ENCODE results near the gene KIAA0040.
"Not testable (repeated sequence)": the region's sequence is repeated elsewhere in the genome, so short reads cannot be mapped to it uniquely, and the experiment has no call there.

KIAA0040 gene

DNA sequence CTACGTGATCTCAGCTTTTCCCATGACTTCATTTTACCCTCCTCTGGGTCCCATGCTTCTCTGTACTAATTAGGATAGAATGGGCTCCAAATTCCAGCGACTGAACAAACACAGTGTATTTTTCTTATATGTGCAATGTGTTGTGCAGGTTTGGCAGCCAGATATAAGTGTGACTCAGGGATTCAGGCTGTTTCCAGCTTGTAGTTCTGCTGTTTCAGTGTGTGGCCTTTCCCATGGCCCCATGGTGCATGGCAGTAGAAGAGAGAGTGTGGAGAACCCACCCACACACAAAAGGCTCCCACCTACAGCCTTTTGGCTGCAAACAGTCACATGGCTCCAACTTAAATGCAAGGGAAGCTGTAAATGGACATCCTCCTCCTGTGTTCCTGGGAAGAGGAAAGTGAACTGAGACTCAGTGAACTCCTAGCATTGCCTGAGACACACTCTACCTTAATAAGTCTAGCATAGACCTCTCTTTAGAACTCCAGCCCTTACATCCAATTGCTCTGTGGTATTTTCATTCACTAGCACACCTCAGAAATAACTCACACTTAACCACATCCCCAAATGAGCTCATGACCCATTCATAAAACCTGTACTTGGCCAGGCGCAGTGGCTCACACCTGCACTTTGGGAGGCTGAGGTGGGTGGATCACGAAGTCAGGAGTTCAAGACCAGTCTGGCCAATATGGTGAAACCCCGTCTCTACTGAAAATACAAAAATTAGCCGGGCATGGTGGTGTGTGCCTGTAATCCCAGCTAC, 58.7 kb downstream of the KIAA0040 start:
- DNase-seq: no peak

DNA sequence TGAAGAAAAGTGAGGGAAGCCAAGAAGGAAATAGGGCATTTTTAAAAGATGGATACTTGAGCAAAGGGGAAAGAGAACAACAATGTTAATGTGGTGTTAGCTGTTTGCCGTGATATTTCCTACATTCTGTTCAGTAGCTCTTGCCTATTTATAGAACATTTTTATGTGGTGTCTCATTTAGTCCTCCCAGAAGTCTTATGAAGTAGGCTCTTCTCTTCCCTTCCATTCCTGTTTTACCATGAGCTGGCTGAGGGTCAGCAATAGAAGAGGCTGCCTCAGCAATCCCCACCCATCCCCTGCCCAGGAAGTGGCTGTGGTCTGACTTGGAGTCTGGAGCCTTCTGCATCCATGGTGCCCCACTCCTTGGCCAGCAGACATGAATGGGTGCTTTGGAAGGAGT, 60.1 kb downstream of the KIAA0040 start:
- no peak for DNase-seq

DNA sequence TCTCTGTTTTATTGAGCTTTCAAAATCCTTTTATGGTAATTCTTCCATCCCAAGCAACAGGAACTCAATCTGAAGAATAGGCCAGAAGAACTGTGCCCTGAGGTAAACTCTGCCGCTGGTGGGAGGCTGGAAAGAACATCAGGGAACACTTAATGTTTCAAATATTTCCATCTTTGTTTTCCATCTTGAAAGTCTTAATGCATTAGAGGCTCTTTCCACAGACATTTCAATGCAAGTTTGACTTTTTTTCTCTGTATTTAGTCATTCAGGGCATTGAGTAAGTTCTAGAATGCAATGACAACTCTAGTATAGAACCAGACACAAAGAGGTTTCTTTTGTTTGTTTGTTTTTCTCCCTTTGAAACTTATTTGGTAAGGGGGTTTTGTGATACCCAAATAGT, 61.5 kb downstream of the KIAA0040 start:
- DNase-seq: no peak

DNA sequence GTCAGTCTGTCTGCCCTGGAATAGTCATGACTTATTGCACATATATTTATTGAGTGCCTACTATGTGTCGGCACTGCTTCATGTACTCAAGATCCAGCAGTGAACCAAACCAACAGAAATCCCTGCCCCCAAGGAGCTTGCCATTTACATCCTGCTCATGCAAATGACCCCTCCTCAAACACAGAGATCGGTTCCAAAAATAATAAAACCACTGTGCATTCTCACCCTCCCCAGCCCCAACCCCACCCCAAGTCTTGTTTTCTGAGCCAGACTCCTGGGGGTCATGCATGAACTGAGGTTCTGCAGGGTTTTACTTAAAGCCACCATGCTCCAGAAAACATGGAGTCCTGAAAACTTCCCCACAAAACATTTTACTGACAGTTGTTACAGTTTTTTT, 61.9 kb downstream of the KIAA0040 start:
- no peak for DNase-seq

DNA sequence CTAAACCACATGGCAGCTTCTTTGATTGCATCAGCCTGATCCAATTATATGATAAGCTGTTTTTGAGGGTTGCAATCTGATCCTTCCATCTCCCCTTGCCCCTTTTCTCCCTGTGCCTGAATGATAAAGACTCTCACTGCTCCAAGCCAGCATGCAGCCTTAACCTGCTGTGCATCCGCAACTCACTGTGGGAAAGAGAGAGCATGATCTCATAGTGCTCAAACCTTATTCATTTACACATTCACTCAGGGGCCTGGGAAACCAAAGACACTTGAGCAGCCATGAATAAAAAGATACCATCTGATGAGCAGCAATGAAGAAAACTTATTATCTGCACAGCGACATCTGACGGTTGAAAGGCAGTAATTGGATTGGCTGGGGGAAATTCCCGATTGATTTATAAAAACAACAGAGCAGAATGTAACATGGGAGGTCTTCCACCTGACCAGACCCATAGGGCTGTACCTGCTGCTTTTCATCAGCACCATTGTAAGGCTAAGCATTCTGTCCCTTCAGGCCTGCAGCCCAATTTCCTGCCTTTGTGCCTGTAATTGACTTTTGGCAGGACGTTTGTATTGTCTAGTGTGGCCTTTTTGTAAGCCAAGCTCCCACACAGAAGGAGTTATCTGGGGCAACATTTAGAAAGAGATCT, 62.5 kb downstream of the KIAA0040 start:
- DNase-seq: no peak

DNA sequence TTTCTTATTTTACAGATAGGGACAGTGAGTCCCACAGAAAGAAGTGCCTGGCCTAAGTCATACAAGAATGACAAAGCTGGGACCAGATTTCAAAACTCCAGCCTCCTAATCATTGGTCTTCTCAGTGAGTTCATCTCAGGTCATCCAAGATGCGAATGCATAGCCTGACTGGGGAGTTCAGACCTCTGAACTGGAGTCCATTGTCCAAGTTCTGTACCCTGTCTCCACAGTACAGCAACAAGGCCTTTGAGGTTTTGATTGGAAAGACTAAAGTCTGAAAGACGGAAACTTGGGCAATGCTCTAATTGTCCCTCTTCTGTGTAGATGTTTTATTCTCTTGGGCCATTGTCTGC, 63.0 kb downstream of the KIAA0040 start:
- DNase-seq: no peak

DNA sequence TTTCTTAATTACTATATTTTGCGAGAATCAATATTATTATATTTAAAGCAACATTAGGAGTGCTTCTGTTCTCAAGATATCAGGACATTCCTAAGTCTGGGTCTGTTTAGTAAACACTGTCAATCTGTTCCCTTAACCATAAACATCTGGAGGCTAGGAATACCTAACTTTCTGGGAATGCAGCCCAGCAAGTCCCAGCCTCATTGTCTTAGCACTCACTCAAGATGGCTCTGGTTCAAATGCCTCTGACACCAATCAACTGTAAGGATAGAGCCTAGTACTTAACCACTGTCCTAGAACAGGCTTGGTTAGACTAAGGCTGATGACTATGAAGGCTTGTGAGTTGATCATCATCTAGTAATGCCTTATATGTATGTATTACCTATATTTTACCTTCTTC, 63.4 kb downstream of the KIAA0040 start:
- DNase-seq: no peak

DNA sequence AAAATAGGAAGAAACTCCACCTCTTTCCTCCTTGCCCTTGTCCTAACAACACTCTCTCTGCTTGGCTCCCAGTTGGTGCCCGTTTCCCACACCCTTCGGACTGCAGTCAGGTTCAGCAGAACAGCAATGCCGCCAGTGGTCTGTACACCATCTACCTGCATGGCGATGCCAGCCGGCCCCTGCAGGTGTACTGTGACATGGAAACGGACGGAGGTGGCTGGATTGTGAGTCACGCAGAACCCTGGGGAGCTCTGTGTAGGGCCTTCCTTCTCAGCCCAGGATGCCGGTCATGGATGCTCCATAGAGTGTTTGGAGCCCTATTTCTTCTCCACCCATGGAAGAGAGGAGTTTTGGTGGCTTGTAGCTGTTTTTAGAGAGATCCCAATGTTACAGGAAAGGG, 64.1 kb downstream of the KIAA0040 start:
- DNase-seq: no peak

DNA sequence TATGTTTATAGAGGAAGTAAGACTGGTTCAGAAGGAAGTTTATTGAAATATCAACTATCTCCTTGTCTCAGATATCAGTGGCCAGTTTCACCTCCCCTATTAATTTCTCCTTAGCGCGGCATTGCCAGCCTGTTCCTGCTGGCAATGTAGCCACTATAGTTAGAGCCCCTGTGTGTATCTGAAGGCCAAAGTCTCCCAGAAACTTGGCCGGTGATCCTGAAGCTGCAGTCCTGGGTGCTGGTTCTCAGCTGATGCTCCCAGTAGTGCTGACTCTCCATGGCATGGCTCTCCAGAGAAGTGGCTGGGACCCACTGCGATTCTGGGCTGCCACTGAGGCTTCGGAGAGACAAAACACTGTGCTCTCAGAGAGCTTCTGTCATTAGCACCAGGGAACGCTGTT, 65.0 kb downstream of the KIAA0040 start:
- no peak for DNase-seq

DNA sequence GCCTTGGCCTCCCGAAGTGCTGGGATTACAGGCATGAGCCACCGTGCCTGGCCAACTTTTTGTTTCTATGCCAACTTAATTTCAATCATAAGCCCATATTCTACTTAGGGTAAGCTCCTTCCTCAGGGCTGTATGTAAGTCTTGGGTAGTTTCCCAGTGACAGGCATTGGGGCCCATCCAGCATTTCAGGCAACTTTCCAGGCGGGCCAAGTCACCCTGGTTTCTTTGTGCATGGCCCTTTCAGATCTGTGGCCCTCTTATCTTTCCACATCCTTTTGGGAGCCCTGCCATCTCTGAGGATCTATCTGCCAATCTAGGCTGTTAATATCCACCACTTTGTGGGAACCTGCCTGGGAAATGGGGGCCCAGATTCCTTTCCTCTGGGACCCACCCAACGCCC, 66.2 kb downstream of the KIAA0040 start:
- no peak for DNase-seq

DNA sequence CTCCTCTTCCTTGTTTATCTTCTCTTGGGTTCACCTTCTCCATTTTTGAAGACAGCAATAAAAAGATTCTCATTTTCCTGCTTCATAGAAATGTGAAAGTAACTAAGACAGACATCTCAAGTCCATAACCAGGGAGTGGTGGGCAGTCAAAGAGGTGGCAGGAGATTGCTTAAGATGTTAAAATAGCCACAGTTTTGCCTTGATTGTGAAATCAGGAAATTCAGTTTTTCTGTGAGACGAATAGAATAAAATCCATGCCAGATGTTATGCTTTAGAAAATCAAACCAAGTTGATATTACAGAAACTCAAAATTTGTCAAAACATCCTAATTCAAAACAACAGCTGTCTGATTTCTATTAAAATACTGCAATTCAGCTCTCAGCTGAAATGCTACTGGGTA, 67.7 kb downstream of the KIAA0040 start:
- no peak for DNase-seq

DNA sequence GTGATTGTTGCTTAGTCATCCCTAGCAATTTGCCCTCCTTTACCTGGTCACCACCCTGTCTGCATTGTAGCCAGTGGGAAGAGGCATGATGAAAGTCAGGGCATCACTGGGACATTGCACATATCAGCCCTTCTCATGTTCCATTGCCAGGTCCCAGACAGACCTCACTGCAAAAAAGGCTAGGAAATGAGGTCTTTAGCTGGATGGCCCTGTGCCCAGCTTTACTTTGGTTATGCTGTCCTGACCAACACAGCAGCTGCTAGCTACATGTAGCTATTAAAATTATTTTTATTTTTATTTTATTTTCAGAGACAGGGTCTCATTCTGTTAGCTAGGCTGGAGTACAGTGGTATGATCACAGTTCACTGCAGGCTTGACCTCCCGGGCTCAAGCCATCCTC, 72.1 kb downstream of the KIAA0040 start:
- DNase-seq: no peak

DNA sequence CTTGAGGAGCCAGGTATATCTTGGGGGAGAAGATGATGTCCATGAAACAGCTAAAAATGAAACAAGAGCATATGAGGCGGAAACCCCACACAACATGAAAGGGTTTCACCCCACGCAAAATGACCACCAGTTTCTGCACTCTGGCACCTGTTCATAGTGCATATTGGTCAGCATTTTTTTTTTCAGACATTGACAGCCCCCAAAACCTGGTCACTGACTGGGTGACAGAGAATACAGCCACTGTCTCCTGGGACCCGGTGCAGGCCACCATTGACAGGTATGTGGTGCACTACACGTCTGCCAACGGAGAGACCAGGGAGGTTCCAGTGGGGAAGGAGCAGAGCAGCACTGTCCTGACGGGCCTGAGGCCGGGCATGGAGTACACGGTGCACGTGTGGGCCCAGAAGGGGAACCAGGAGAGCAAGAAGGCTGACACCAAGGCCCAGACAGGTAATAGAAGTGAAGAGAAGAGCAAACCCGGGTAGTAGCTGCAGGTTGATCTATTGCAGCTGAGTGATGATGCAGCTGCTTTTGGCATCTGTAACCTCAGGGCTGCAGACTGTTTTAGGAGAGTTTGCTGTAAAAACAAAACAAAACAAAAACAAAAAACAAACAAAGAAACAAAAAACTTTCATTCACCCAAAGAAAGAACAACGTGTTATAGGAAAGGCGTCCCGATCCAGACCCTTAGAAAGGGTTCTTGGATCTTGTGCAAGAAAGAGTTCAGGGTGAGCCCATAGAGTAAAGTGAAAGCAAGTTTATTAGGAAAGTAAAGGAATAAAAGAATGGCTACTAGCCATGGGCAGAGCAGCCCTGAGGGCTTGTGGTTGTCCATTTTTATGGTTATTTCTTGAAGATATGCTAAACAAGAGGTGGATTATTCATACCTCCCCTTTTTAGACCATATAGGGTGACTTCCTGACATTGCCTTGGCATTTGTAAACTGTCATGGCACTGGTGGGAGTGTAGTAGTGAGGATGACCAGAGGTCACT, 73.9 kb downstream of the KIAA0040 start:
- DNase-seq: no peak

DNA sequence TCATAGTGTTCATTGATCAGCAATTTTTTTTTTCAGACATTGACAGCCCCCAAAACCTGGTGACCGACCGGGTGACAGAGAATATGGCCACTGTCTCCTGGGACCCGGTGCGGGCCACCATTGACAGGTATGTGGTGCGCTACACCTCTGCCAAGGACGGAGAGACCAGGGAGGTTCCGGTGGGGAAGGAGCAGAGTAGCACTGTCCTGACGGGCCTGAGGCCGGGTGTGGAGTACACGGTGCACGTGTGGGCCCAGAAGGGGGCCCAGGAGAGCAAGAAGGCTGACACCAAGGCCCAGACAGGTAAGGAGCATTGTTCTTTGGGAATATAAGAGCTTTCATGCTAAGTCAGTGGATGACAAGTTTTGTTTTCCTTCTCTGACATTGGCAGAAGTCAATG, 75.7 kb downstream of the KIAA0040 start:
- DNase-seq: no peak

DNA sequence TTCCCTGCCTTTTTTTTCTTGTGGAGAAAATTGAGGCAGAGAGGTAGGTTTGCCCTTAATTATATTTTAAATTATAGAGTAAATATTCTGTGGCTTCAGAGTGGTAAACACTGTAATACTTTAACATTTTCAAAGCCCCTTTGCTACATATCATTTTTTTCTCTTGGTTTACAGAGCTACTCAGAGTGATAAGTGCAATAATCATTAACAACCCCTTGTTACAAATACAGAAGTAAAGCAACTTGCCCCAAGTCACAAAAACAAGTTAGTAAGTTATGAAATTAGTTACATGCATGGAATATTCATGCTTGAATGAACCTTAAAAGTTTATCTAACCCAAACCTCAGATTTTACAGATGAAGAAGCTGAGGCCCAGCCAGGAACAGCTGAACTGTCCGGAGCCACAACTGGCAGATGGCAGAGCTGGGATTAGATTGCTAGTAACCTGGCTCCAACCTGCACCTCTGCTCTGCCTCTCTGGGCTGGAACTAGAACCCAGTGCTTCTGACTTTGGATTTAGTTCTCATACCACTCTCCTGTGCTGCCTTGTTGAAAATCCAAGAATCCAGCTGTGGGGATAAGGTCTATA, 76.3 kb downstream of the KIAA0040 start:
- DNase-seq: no peak

DNA sequence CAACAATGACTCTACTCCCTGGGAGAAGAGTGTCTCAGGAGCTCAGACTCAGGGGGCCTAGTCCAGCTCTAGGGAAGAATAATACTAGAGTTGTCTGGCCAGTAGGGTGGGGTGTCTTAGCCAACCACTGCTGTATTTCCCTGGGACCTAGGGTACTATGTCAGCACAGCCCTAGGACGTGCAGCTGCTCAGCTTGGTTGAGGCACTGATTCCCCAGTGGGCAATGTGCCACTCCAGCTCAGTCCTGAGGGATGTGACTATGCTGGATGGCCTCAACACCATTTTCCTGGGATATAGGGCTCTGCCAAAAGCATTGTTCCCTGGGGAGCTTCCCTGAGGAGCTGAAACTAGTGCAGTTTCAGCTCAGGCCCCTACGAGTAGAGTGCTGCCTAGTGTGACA, 77.6 kb downstream of the KIAA0040 start:
- no peak for DNase-seq

DNA sequence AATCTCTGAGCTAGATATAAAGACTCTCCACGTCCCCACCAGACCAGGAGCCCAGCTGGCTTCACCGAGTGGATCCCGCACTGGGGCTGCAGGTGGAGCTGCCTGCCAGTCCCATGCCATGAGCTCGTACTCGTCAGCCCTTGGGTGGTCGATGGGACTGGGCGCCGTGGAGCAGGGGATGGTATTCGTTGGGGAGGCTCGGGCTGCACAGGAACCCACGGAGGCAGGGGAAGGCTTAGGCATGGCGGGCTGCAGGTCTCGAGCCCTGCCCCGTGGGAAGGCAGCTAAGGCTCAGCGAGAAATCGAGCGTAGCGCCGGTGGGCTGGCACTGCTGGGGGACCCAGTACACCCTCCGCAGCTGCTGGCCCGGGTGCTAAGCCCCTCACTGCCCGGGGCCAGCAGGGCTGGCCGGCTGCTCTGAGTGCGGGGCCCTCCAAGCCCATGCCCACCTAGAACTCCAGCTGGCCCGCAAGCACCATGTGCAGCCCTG, 84.2 kb downstream of the KIAA0040 start:
- not testable (repeated sequence) for DNase-seq
